Endometrial microvascular endothelial cells (primary cell): Measurements from ENCODE around the gene ADAM17. TPM values are rescaled to one million over a fixed set of nuclear protein-coding genes. Genes with fewer than 3 reads are reported as not detected.

Experiments used
- in situ Hi-C: cut with HindIII; loops from 2 replicates; pipeline ENCODE4 v1.10.0; 2017; ENCODE audit warnings: low sequenced_read_pairs, low pct_unique_long_range_greater_than_20kb; ENCODE audit errors: inconsistent ontology term
- total RNA-seq: library from RNA; depleted of rRNA; stranded (reverse); fragments of >200 nt; gene quantifications from one replicate; pipeline ENCODE4 v1.2.3, GENCODE V29; 2015; ENCODE audit errors: inconsistent ontology term

The ADAM17 gene
- total RNA-seq, 1 donor from 2014 or later, result 30.3 TPM

DNA sequence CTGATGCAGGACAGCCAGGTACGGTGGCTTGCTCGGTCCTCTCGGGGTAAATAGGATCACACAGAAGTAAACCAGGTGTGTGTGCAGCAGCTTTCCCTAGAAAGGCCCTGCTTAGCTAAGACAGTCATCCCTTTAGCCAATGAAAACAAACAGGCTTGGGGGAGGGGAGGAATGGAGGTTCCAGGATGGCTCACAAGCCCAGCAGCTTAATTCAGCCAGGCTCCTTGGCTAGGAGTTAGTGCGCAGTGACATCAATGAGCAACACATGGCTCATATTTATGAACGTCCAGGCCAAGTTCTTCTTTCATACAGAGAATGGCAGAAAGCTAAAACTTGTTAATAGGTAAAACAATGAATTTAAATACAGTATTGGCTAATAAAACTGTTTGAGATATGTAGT is 71.1 kb downstream of the ADAM17 start:
- in situ Hi-C loops, result no loop called here

DNA sequence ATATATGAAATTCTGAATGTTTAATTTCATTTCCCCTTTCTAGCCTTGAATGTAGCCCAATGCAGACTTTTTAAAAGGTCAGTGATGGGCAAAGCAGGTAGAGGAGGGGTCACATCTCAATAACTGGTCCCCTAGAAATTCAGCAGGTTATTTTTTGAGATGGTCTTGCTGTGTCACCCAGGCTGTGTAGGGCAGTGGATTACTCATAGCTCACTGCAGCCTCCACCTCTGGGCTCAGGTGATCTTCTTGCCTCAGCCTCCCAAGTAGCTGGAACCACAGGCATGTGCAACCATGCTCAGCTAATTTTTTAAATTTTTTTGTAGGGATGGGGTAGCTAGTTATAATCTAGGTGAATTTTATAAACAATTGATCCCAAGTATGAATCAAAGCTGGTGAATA is 72.5 kb downstream of the ADAM17 start:
- in situ Hi-C loops, result no loop called here

DNA sequence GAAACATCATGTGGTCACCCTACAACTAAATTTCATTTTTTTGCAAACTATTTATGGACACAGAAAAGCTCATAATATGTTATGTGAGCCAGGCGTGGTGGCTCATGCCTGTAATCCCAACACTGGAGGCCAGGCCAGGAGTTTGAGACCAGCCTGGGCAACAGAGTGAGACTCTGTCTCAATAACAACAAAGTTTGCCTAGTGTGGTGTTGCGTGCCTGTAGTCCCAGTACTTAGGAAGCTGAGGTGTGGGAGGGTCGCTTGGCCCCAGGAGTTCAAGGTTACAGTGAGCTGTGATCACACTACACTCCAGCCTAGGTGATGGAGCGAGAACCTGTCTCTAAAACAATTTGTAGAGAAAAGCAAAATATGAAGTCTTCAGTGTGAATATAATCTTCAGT is 75.5 kb downstream of the ADAM17 start:
- in situ Hi-C loops, result no loop called here

DNA sequence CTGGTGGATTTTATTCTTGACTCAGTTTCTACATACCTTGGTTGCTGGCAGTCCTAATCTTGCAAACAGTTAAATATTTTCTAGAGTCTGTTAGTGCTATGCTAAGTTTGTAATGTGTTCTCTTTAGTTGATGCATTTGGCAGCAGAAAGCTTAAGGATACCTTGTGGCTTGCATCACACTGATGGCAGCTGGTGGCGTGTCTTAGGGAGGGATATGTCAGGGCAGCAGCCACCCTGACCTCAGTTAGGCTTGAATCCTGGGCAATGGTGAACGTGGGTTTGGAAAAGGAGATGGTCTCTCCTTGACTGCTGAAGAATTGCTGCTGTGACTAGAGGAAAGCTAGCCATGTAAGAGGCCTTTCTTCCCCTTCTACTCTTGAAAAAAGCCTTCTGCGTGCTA is 77.1 kb downstream of the ADAM17 start:
- in situ Hi-C loops, result no loop called here

DNA sequence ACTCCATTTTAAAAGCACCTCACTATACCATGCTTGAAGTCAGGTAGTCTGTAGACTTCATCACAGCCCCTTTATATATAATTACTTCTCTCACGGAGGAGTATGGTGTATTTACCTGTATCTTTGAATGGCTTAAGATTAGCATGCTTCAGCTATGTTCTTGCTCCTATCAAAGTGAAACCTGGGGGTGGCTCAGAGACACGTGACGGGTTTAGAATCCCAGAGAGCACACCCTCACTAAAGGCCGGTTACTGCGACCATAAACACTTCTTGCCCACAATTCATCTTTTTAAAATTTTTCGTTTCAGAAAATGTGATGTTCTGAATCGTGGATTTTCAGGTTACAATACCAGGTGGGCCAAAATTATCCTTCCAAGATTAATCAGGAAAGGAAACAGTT is 77.7 kb downstream of the ADAM17 start:
- in situ Hi-C loops, result no loop called here

DNA sequence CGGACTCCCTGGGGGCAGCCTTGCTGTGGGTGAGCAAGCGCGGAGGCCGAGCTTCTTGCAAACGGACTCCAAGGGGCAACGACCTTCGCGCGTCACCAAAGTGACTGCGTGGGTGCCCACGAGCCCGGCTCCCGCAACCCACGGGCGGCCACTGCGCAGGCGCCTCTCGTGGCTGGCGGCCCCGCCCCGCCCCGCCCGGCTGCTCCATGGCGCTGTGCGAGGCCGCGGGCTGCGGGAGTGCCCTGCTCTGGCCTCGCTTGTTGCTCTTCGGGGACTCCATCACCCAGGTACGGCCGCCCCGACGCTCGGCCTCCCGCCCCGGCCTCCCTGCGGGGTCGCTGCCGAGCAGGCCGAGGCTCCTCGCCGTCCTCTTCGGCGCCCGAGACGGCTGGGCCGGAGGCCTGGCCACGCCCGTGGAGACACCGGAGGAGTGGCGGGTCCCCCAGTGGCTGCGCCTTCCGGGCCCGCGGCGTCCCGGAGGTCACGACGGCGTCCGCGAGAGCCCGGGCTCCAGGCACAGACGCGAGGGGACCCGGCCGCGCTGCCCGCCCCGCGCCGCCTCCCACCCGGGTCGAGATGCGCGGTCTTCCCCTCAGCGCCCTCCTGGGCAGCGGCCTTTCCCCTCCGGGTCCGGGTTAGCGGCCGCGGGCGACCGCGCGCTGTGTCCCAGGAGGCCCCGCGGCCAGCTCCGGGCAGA is 81.1 kb downstream of the ADAM17 start, which contains the start of gene IAH1:
IAH1 (plus strand) TSS at position 191 of the 697 bp plus-strand sequence; CDS start at position 207, 16 bp downstream.
- in situ Hi-C loops, result no loop called here

DNA sequence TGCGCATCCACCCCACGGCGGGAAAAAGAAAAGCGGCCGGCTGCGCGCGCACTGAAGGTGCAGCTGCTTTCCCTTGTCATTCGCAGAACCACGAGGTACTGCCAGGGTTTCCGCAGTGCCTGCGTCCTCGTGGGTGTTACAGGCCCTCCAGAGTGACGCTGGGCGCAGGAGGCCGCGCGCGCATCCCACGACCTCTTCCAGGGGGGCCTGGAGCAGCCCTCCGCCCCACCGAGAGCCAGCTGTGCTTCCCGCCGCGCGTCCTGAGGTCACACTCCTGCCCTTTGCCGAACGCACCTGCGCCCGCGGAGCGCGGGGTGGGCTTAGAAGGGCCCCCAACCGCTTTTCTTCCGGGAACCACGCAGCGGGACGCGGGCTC is 81.7 kb downstream of the ADAM17 start:
- in situ Hi-C loops, result no loop called here

DNA sequence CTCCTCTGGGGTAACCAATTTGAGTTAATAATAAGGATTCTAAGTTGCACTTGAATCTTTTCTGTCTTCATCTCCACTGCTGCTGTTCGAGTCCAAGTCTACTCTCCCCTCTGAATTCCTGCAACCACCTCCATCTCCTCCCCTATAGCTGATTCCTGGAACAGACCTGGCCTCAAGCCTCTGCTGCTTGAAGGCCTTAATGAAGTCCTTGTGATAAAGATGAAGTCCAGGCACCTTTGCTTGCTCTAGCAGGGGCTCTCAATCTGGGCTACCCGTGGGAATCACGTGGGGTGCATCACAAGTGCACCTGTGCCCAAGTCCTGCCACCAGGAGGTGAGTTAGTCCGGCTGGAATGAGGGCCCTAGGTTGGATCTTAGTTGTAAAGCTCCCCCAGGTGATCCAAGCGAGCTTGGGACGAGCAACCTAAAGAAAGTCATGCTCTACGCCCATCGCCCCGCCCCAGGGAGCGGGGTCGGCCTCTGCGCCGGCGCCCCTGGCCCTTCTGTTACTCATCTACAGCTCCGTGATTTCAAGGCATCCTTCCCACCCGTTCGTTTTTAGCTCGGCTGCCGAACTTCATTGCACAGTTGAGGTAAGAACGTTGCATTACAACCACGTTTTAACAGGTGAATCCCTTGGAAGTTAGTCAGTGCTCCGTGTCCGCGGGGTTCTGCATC is 82.2 kb downstream of the ADAM17 start:
- in situ Hi-C loops, result no loop called here

DNA sequence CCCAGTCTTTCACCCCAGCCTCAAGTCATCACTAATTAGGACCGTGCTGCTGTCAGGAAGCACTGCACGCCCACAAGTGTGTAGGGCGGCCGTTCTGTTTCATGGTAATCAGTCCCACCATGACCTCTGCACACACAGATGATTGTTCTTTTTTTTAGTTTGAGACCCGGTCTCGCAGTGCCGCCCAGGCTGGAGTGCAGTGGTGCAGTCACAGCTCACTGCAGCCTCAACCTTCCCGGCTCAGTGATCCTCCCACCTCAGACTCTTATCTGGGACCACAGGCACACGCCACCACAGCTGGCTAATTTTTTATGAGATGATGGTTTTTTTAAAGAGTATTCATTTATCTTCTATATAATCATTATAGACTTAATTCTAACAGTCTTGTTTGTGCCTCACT is 83.1 kb downstream of the ADAM17 start:
- in situ Hi-C loops, result no loop called here

DNA sequence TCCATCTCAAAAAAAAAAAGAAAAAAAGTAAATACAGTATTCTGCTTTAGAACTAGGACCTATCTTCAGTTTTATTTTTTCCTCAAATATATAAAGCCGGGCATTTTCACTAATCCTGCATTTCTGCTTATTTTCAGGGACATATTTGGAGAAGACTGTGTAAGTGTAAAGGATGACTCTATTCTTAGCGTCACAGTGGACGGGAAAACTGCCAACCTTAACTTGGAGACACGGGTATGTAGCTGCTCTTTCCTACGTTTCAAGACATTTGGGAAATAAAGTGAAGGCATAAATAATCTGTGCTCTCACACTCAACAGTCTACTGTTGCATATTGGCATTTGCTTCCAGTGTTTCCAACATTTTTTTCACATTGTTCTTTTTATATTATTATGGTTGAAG is 84.4 kb downstream of the ADAM17 start:
- in situ Hi-C loops, result no loop called here

DNA sequence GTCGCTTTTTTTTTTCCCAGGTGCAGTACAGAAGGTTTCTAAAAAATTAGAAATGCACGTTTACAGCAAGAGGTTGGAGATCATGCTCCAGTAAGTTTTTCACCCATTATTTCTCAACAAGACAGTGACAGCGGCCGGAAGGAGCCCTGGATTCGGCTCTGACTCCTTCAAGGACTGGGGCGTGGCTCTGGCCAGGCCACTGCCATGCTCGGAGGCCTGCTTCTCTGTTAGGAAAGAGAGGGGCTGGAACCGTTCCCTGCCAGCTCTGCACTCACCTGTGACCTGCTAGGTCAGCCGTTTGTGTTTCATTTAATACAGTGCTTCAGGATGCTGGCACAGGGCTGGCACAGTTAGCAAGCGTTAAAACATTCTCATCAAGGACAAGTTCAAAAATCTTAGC is 87.9 kb downstream of the ADAM17 start:
- in situ Hi-C loops, result no loop called here

DNA sequence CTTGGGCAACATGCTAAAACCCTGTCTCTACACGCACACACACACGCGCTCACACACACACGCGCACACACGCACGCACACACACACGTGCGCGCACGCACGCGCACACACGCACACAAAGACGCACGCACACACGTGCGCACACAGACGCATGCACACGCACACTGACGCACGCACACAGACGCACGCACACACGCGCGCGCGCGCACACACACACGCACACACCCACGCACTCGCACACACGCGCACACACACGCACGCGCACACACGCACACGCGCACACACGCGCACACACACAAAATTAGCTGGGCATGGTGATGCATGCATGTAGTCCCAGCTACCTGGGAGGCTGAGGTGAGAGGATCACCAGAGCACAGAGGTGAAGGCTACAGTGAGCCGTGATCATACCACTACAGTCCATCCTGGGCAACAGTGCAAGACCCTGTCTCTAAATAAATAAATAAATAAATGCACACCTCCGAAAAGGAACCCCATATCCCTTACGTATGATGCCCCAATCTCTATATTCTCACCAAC is 89.4 kb downstream of the ADAM17 start:
- in situ Hi-C loops, result no loop called here

DNA sequence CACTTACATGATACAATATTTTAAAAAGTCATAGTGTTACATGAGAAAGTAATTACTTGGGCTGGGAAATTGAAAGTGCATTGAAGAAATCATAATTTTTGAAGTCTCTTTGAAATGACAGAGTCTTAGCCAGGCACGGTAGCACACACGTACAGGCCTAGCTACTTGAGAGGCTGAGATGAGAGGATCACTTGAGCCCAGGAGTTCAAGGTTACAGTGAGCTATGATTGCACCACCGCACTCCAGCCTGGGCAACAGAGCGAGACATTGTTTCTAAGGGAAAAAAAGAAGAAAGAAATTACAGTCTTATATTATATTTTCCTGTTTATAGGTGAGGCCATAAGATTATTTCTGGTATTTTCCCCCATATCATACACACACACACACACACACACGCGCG is 90.5 kb downstream of the ADAM17 start:
- in situ Hi-C loops, result no loop called here

DNA sequence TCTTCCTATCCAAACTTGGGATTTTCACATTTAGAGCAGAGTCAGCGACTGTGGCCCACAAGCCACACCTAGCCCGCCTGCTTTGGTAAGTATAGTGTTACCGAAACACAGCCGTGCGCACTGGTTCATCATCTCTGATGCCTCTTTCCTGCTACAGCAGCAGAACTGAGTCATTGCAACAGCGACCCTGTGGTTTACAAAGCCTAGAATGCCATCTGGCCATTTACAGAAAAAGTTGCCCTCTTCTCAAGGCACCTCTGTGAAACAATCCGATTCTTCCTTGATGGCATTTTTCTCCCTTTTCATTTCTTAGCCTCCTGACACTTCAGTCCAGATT is 92.0 kb downstream of the ADAM17 start:
- in situ Hi-C loops, result no loop called here

DNA sequence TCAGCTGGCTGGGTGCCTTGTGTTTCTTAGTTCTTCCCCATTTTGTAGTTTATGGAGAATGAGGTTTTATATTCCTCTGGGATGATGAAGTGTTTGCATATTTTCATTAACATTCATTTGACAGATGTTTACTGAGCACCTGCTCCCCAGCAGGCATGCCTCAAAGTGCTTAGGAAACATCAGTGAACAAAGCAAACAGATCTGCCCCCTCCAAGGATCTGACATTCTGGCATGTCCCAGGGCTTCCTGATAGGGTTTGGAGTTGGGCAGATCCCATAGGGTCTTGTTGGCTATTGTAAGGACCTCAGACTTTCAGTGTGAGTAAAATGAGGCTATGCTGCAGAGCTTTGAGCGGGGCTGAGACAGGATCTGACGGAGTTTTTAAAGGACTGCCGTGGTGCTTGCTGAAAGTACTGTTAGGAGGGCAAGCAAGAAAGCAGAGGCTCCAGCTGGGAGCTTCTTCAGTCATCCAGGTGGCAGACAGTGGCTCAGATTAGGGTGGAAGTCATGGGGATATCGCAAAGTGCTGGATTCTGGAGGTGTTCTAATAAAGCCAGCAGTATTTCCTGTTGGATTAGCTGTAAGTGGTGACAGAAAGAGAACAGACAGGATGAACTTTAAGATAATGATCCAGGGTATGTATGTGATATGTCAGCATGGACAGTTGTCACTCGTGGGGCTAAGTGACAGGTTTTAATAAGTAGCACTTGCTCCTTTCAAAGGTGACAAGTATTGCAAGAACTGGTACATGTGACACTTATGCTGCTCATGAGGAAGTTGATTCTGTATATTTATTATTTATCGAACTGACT is 92.5 kb downstream of the ADAM17 start:
- in situ Hi-C loops, result no loop called here

DNA sequence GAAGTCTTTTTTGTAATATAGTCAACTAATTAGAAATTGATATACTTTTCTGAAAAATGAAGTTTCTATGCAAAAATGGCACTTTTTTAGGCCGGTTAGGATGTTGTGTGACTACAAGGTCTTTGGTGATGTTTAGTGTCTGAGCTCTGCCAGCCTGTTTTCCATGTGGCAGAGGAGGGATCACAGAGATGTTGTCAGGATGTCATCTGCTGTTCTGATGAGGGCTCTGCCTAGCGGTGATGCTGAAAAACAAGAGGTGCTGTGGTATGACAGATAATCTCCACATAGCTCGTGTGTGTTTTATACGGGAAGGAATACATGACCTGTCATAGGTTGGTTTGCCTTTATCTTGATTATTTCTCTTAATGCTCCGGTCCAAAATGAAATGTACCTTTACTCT is 93.3 kb downstream of the ADAM17 start:
- in situ Hi-C loops, result no loop called here

DNA sequence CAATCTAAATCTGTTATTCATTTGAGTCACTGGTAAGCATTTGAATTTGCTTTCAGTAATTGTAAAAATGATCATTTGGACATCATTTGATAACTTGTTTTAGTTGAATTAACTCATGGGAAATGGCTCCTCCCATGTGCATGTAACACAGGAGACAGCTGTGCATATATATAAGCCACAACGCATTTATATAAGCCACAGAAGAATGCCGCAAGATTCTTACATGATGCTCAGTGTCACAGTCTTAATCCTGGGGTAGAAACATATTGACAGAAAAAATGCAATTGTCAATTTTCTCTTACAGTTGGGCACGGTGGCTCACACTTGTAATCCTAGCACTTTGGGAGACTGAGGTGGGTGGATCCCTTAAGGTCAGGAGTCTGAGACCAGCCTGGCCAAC is 94.6 kb downstream of the ADAM17 start:
- in situ Hi-C loops, result no loop called here

DNA sequence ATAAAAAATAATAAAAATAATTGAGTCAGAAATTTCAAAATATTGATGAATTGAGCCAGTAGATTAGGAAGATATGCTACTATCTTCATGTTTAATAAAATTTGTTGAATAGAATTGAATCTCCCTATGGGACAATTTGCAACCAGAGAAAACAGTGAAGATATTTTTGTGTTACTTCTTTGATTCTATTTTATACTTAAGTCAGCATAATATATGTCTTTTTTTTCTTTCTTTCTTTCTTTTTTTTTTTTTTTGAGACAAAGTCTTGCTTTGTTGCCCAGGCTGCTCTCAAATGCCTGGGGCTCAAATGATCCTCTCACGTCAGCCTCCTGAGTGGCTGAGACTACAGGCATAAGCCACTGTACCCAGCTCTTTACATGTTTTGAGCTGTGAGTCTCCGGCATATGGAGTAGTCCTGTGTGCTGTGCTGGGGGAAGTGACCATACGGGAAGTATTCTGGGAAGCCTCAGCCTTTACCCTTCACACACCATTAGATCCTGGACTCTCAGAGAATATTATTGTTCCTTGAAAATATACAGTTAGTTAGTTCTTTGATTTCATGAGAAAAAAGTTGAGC is 95.1 kb downstream of the ADAM17 start:
- in situ Hi-C loops, result no loop called here

DNA sequence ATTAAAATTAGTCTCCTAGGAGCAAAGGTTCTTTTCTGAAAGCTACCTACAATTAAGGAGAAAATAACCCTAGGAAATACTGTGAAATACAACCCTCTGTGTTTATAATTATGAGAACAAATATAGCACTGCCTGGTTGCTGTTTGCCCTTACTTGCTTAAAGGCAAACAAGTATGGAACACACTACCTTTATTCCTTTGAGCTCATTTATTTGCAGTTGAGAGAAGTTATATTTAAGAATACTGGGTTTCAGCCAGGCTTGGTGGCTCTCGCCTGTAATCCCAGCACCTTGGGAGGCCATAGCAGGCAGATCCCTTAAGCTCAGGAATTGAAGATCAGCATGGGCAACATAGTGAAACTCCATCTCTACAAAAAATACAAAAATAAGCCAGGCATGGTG is 104.4 kb downstream of the ADAM17 start:
- in situ Hi-C loops, result no loop called here
